Epithelial cell of proximal tubule (primary cell): ENCODE data around the gene HES5. TPM values are rescaled to one million over a fixed set of nuclear protein-coding genes. Genes with fewer than 3 reads are reported as not detected.

Experiments
- DNase-seq: peaks from one replicate; pipeline ENCODE4 v3.0.0-alpha.2; 2011; ENCODE audit warnings: low read depth
- H3K4me3 ChIP-seq: 2 replicates; pipeline ENCODE4 v1.5.1; 2011; ENCODE audit warnings: low read depth, mild to moderate bottlenecking, low read length
- CTCF ChIP-seq: conservative IDR thresholded peaks from 2 replicates; pipeline ENCODE4 v1.5.1; 2012; ENCODE audit warnings: low read depth, mild to moderate bottlenecking, low read length
- total RNA-seq: library from RNA; depleted of rRNA; stranded (reverse); fragments of >200 nt; gene quantifications from 2 replicates; pipeline ENCODE4 v1.2.3, GENCODE V29; 2015

HES5 gene
- total RNA-seq, 1 donor from 2014 or later = not detected

GRCh38 chr1:2506007-2506860 is 23.8 kb downstream of the HES5 start:
- no peak for DNase-seq
- no peak for TF ChIP-seq CTCF
- H3K4me3 ChIP-seq = no peak overlapping the region

DNA sequence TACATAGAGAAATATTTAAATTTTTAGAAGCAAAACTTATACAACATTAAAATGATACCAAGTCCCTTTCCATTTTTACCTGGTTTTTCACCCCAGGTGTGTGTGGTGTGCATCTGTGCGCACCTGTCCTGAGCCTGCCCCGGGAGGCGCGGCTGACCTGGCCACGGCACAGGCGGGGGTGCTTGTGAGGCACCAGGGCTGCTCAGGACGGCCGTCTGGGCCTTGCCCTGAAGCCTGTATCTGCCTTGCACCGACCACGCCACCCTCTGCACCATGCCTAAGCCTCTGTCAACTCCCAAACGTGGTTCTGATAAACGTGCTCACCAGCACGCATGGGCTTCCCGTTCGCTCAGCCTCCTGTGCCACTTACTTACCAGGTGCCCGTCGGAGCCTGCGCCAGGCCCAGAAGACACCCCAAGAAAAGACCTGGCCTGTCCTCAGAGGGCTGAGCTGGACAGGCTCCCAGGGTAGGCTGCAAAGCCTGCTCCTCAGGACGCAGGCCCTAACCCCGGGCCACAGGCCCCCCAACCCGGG is 24.5 kb downstream of the HES5 start:
- no peak overlapping the region for H3K4me3 ChIP-seq
- no peak for DNase-seq
- TF ChIP-seq CTCF = no peak

GRCh38 chr1:2504949-2505272 is 25.2 kb downstream of the HES5 start:
- TF ChIP-seq CTCF = no peak
- H3K4me3 ChIP-seq = no peak overlapping the region

GRCh38 chr1:2504225-2504948 is 25.7 kb downstream of the HES5 start:
- no peak overlapping the region for H3K4me3 ChIP-seq
- no peak for DNase-seq
- no peak for TF ChIP-seq CTCF

More at GRCh38 chr1:2504949-2505272, 25.2 kb downstream of the HES5 start:
- no peak for DNase-seq

GRCh38 chr1:2503554-2504224 is 26.4 kb downstream of the HES5 start:
- no peak overlapping the region for H3K4me3 ChIP-seq
- DNase-seq = no peak
- no peak for TF ChIP-seq CTCF

- TF ChIP-seq CTCF = no peak
- no peak overlapping the region for H3K4me3 ChIP-seq
- no peak for DNase-seq
These were observed 27.2 kb downstream of the HES5 start for GRCh38 chr1:2502661-2503553.
